Pancreas (tissue), 10 donors: ENCODE data around the gene ADIPOR1. TPM values are rescaled to one million over a fixed set of nuclear protein-coding genes. Genes with fewer than 3 reads are reported as not detected.
"Not testable (repeated sequence)": the region's sequence is repeated elsewhere in the genome, so short reads cannot be mapped to it uniquely, and the experiment has no call there.

Experiments used
- ATAC-seq, 4 donors: fragments of 200-7000 bp; cut with Tn5 transposase; one replicate each; pipeline versions ENCODE4 v1.8.0 to v1.9.1; 2020; ENCODE audit warnings: mild to moderate bottlenecking in 4 of 4, moderate library complexity in 4 of 4
- DNase-seq, 6 donors: peaks; one replicate each; pipeline ENCODE4 v3.0.0-alpha.2; 2020
- FAIRE-seq: peaks from 2 replicates; lab custom pipeline; 2012; peaks lifted over from hg19 to GRCh38; lab: Jason Lieb, UNC
- H3K27ac ChIP-seq, 4 donors: fragments of 200-600 bp; sonication (generic); 1 replicate in 3 of 4; 2 replicates in 1 of 4; pipeline versions ENCODE4 v1.5.0 to v1.8.0; 2020
- H3K27me3 ChIP-seq, 4 donors: fragments of 200-600 bp; one replicate each; pipeline ENCODE4 v1.8.0; 2021
- H3K36me3 ChIP-seq, 3 donors: fragments of 200-600 bp; sonication (generic) in 1 of 3; one replicate each; pipeline versions ENCODE4 v1.5.0 to v1.8.0; 2020 to 2021
- H3K4me1 ChIP-seq, 3 donors: fragments of 200-600 bp; one replicate each; pipeline ENCODE4 v1.8.0; 2021
- H3K4me3 ChIP-seq, 4 donors: fragments of 200-600 bp; sonication (generic) in 2 of 4; one replicate each; pipeline versions ENCODE4 v1.5.0 to v1.8.0; 2020 to 2021
- H3K9me3 ChIP-seq, 4 donors: fragments of 200-600 bp; one replicate each; pipeline ENCODE4 v1.8.0; 2021
- CTCF ChIP-seq, 4 donors: fragments of 200-600 bp; sonication (generic) in 3 of 4; IDR thresholded peaks; one replicate each; pipeline versions ENCODE4 v1.5.0 to v1.8.0; 2021; ENCODE audit warnings: antibody characterized with exemption in 4 of 4
- WGBS, 2 donors: extraction: QIAGEN DNeasy Blood & Tissue Kit; methylation state at CpG; one replicate each; pipeline ENCODE4 v1.1.7; 2013; 5-methylcytosine and 5-hydroxymethylcytosine counted together
- intact Hi-C, 3 donors: fragments of 100-400 bp; cut with DNase I; formaldehyde crosslinking; loops; one replicate each; pipeline versions ENCODE4 v1.11.1 to v1.14.2; 2022
- polyA plus RNA-seq, 2 donors: library from polyadenylated mRNA; stranded (reverse); fragments of 200-250 nt; gene quantifications; one replicate each; pipeline ENCODE4 v1.2.3, GENCODE V29; 2013
- total RNA-seq, 6 donors: library from RNA; stranded (reverse); fragmentation: NEBNext Ultra II Directional in 4 of 6; extraction: Animal tissue kit (Norgen Biotek cat#: 25700) in 4 of 6; gene quantifications; one replicate each; pipeline versions ENCODE4 v1.2.1 to v1.2.4, GENCODE V29; 2021 to 2023
- donor health status: healthy with polysubstance abuse.
- donor health status: DM: no; HTN: no; CAD: no; lungs with moderate emphysema.
- donor health status: DM: no; HTN: no; CAD: no.
- donor health status: control.
- donor health status: control.
- donor health status: Bipolar disorder and iron deficiency.
- donor health status: DM: yes; HTN: yes; CAD: no.
- donor health status: DM: no; HTN: no; CAD: no.
- donor health status: DM: no; HTN: no; CAD: no.
- donor health status: DM: yes; HTN: yes; CAD: no.

Gene ADIPOR1
- total and polyA plus RNA-seq, 8 donors = 27.9 to 52.2 (median 48.2) TPM

GRCh38 chr1:202991112-202991511, 33.0 kb upstream of the ADIPOR1 start:
- no peak for FAIRE-seq

GRCh38 chr1:202989879-202990278, 31.8 kb upstream of the ADIPOR1 start:
- H3K9me3 ChIP-seq = no peaks in the 10 kb centered on the region
- no peak overlapping the region for H3K4me3 ChIP-seq
- DNase-seq (no peak), ATAC-seq (no peak), FAIRE-seq (no peak)
- H3K27ac ChIP-seq = no peak overlapping the region
- H3K36me3 ChIP-seq = no peaks in the 10 kb centered on the region
- no peak for TF ChIP-seq CTCF (IDR thresholded peaks at IDR 0.05)
- no peaks in the 10 kb centered on the region for H3K4me1 ChIP-seq
- WGBS, 2 donors = 84% methylated on average over 2 of the region's 2 CpGs
- intact Hi-C loops = no loop called here
- H3K27me3 ChIP-seq = peaks cover 0 to 3% (median 0%) of the 10 kb centered on the region in 4 donors

More at GRCh38 chr1:202991112-202991511, 33.0 kb upstream of the ADIPOR1 start:
- Histone ChIP-seq H3K9me3 (no peaks in the 10 kb centered on the region), H3K27me3 (peaks cover 0 to 3% (median 0%) of the 10 kb centered on the region in 4 donors), H3K27ac (no peak overlapping the region), H3K4me3 (no peak overlapping the region), H3K36me3 (no peaks in the 10 kb centered on the region), H3K4me1 (no peaks in the 10 kb centered on the region)
- ATAC-seq (no peak), DNase-seq (no peak)
- no peak for TF ChIP-seq CTCF (IDR thresholded peaks at IDR 0.05)
- intact Hi-C loops = no loop called here

GRCh38 chr1:202987922-202988583, 29.9 kb upstream of the ADIPOR1 start:
- H3K9me3 ChIP-seq = no peaks in the 10 kb centered on the region
- 67 to 70% methylated on average over 5 of the region's 5 CpGs for WGBS, 2 donors
- H3K27me3 ChIP-seq = no peaks in the 10 kb centered on the region
- no peak for TF ChIP-seq CTCF (IDR thresholded peaks at IDR 0.05)
- FAIRE-seq = no peak
- H3K4me1 ChIP-seq = no peaks in the 10 kb centered on the region
- H3K27ac ChIP-seq = no peak overlapping the region
- no peak for DNase-seq
- intact Hi-C loops = no loop called here
- no peaks in the 10 kb centered on the region for H3K36me3 ChIP-seq
- no peak for ATAC-seq
- no peak overlapping the region for H3K4me3 ChIP-seq

GRCh38 chr1:202987255-202987654, 29.1 kb upstream of the ADIPOR1 start:
- Histone ChIP-seq H3K4me1 (no peaks in the 10 kb centered on the region), H3K27me3 (no peaks in the 10 kb centered on the region), H3K36me3 (no peaks in the 10 kb centered on the region), H3K4me3 (no peak overlapping the region), H3K27ac (no peak overlapping the region), H3K9me3 (no peaks in the 10 kb centered on the region)
- DNase-seq = no peak
- 54 to 61% methylated on average over 7 of the region's 7 CpGs for WGBS, 2 donors
- intact Hi-C loops = no loop called here
- no peak for TF ChIP-seq CTCF (IDR thresholded peaks at IDR 0.05)
- FAIRE-seq = no peak
- ATAC-seq = no peak

GRCh38 chr1:202986120-202986519, 28.0 kb upstream of the ADIPOR1 start:
- FAIRE-seq, H3K27me3 ChIP-seq, ATAC-seq, H3K27ac ChIP-seq, H3K36me3 ChIP-seq, H3K4me1 ChIP-seq, H3K9me3 ChIP-seq, intact Hi-C loops, DNase-seq, H3K4me3 ChIP-seq: not testable (repeated sequence)
- 63 to 77% methylated on average over 9 of the region's 9 CpGs for WGBS, 2 donors
